Stimulated activated CD4-positive, alpha-beta T cell treated with anti-CD3 and anti-CD28 coated beads, TNF-alpha, amount 100 ng/mL, for 24 hours (primary cell): ENCODE results near the gene ATP8B1.
"Not testable (repeated sequence)": the region's sequence is repeated elsewhere in the genome, so short reads cannot be mapped to it uniquely, and the experiment has no call there.

Experiments used
- DNase-seq, 3 experiments: peaks; one replicate each; pipeline ENCODE4 v3.0.0-alpha.2; 2020; ENCODE audit warnings: low read depth in 3 of 3

The ATP8B1 gene

GRCh38 chr18:57767259-57768050 is 35.7 kb downstream of the ATP8B1 start:
- DNase-seq, result no peak

- no peak for DNase-seq
Observed at GRCh38 chr18:57764995-57765394, 38.1 kb downstream of the ATP8B1 start.

- DNase-seq, result no peak
Observed at GRCh38 chr18:57764087-57764486, 39.0 kb downstream of the ATP8B1 start.

GRCh38 chr18:57762686-57763085 is 40.4 kb downstream of the ATP8B1 start:
- DNase-seq, result no peak

- DNase-seq, result no peak
Observed at GRCh38 chr18:57759650-57760049, 43.5 kb downstream of the ATP8B1 start.

- no peak for DNase-seq
Observed at GRCh38 chr18:57755473-57756067, 47.5 kb downstream of the ATP8B1 start.

- no peak for DNase-seq
Observed at GRCh38 chr18:57754577-57755338, 48.4 kb downstream of the ATP8B1 start.

- DNase-seq, result no peak
Observed at GRCh38 chr18:57753063-57753462, 50.1 kb downstream of the ATP8B1 start.

- no peak for DNase-seq
Observed at GRCh38 chr18:57749604-57749970, 53.5 kb downstream of the ATP8B1 start.

- DNase-seq, result no peak
Observed at GRCh38 chr18:57748770-57749603, 54.1 kb downstream of the ATP8B1 start.

GRCh38 chr18:57747809-57748680 is 55.1 kb downstream of the ATP8B1 start:
- no peak for DNase-seq

- DNase-seq, result no peak
Observed at GRCh38 chr18:57744211-57744694, 58.9 kb downstream of the ATP8B1 start.

- DNase-seq, result no peak
Observed at GRCh38 chr18:57743008-57743407, 60.1 kb downstream of the ATP8B1 start.

GRCh38 chr18:57741273-57741672 is 61.8 kb downstream of the ATP8B1 start:
- DNase-seq, result no peak

- no peak for DNase-seq
Observed at GRCh38 chr18:57738078-57738477, 65.0 kb downstream of the ATP8B1 start.

GRCh38 chr18:57737400-57738060 is 65.6 kb downstream of the ATP8B1 start:
- DNase-seq, result no peak

GRCh38 chr18:57735042-57735441 is 68.1 kb downstream of the ATP8B1 start:
- not testable (repeated sequence) for DNase-seq

GRCh38 chr18:57733861-57734260 is 69.3 kb downstream of the ATP8B1 start:
- no peak for DNase-seq

GRCh38 chr18:57730146-57730545 is 73.0 kb downstream of the ATP8B1 start:
- DNase-seq, result no peak

- no peak for DNase-seq
Observed at GRCh38 chr18:57728941-57729511, 74.1 kb downstream of the ATP8B1 start.
